PC-9 (cell line): ENCODE results near the gene CKS1B.

Source experiments
- CTCF ChIP-seq: fragments of 200-600 bp; sonication (generic); conservative IDR thresholded peaks from 2 replicates; pipeline ENCODE4 v1.6.1; 2017; ENCODE audit warnings: mixed run types, antibody characterized with exemption, mild to moderate bottlenecking, moderate library complexity
- EZH2 ChIP-seq: fragments of 200-600 bp; sonication (generic); IDR thresholded peaks from 2 replicates; pipeline ENCODE4 v1.8.0; 2017; ENCODE audit warnings: antibody characterized with exemption, low read depth

- TF ChIP-seq CTCF: no peak
- TF ChIP-seq EZH2: no peak
Observed at GRCh38 chr1:154967331-154967950, 7.0 kb upstream of the CKS1B start.
